HG03469 (cell line): ENCODE data around the gene LOX.
A peak's percentile ranks its signal among the peaks of the same experiment; 100 is the strongest.
"Not testable (repeated sequence)": the region's sequence is repeated elsewhere in the genome, so short reads cannot be mapped to it uniquely, and the experiment has no call there.

Source experiments
- ATAC-seq: cut with Tn5 transposase; IDR thresholded peaks from one replicate; pipeline ENCODE4 v1.9.1; 2021; ENCODE audit warnings: mild to moderate bottlenecking, moderate library complexity, moderate number of reproducible peaks; ENCODE audit not compliant: unreplicated experiment

LOX gene

DNA sequence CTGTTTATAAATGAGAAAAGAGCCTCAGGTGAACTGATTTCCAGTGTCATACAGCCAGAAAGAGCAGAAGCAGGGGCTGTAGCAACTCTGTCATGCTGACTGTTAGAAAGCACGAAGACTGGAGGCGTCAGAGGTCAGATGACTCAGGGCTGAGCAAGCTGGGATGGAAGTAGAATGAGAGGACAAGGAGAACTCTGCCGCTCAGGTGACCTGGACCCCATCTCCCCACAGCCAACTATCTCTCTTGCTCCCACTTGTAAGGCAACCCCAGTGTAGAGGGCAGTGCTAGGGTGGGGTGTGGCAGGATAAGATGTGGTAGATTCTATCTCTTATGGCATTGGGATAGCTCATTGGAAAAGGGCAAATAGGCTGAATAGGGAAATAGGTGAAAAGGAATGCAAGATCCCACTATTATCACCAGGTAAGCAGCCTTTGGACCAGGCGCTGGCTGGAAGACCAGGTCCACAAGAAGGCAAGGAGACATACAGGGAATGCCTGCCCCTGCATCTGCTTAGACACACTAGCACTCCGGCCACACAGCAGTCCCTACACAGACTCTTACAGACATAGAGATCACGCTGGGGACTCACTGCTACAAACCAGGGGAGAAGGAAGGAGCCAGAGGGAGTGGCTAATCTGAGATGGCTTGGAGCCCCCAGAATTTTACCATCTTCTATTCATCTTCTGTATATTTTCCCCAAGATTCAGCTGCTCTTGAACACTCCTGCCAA, 21.2 kb upstream of the LOX start:
- no peak for ATAC-seq

DNA sequence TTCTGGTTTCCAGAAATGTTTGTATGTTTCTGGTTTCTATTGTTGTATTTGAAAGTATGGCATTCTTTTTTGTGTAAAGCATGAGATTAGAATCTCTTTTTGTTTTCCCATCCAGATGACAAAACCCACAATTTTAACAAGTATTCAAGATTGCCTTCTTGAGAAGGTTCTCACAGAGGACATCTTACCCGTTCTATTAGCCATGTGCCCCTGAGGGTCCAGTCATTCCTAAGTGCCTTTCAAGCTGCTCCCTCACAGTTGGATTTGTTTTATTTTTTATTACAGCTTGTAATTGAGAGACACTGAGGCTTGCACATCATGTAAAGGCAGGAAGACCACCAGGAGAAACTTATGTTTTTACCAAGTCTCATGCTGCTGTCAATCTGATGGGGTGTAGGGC, 19.3 kb upstream of the LOX start:
- no peak for ATAC-seq

- ATAC-seq: no peak
Measured at GRCh38 chr5:122095158-122095557, 17.1 kb upstream of the LOX start.

DNA sequence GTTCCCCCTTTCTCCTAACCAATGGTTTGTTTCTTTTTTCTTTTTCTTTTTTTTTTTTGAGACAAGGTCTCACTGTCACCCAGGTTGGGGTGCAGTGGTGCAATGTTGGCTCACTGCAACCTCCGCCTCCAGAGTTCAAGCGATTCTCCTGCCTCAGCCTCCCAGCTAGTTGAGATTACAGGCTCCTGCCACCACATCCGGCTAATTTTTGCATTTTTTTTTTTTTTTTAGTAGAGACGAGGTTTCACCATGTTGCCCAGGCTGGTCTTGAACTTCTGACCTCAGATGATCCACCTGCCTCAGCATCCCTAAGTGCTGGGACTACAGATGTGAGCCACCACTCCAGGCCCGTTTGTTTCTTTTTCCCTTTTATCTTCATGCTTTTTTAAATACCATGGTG, 16.2 kb upstream of the LOX start:
- ATAC-seq: not testable (repeated sequence)

DNA sequence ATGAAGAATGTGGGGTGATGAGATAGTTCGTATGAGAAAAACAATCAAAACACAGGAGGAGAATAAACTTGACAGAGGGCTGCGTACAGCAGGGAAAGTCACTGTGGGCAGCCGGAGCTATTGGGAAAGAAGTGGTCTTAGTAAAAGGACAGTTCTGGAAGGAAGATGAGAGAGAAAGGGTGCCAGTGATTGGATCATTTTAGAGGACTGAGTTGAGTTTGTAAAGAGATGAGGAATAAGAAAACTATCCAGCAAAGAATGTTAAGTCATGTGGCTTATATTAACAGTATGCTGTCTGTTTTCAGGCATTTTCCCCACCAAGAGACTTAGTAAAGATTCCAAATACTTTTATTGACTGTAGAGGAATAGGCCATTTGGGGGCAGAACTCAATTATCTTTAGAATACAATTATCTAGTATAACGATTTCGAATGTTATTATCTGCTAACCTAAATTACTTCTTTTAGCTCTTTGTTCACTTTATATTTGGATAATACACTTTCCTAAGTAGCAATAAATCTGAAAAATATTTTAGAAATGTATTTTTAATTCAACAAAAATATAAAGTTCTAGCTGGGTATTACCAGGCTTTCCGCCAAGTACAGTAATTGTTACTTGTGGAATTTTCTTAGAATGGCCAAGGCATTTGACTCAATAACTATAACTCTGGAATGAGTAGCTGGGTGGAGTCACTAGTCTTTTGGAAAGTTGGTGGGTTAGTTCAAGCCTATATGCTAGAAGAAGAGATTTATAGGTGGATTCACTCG, 15.5 kb upstream of the LOX start:
- ATAC-seq: no peak

DNA sequence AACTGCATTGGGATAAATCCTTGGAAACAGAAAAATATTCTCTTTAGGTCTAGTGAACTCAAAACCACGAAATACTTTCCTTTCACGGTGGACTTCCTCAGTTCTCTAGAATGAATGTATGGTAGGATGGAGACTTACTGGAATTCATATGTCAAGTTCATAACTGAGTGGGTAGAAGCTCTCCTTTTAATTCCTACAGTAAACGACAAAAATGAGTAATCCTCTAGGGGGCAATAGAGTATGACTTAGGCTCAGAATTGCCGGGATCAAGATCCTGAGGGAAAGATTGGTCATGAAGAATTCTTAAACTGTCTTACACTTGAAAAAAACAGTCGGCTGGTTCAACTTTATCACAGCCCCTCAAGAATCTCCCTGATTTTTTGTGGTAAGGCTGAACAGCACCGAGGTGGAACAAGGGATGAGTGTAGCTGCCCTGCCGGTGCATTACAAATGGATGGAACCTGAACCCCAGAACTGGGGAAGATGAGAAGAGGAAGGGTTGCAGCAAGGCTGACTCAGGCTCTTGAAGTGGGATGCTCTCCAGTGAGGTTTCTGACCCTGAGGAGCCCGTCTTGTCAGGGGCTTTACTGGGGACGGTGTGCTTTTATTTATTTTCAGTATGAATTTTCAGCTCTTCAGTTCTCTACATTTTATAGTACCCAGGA, 14.0 kb upstream of the LOX start:
- no peak for ATAC-seq

DNA sequence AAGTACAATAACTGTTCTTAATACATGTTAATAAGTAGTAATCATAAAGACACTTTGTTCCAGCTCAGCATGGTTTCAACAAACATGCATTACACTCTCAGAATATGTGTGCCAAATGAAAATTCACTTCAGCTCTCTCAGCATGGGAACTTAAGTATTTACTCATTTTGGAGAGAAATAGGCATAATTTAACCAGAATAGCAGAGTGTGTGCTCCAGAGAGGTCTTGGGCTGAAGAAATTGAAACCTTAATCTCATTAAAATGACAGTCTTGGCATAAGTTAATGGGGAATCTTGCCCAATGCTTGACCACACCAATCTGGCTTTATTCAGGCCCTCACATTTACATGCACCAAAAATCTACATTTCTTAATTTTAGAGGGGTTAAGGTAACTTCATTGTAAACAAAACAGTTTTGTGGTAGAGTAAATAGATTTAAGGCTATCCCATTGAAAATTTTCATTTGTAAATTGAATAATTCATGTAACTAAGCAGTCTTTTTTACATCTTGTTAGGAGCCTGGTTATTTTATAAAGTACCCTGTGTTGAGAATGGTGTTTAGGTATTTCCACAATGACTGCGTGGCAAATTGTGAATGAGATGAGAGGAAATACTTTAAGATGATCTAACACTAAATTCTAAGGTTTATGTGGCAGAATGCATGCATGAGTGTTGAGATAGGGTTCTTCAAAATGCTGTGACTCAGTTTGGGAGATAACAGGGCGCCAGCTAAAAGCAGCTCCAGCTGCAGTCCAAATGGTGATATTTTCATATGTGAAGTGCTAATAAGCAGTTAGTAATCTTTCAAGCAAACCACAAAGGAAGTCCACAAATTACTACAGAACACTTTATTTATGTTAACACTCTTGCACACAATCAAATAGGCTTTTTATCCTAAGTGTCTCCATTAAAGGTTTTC, 11.3 kb upstream of the LOX start:
- ATAC-seq: no peak

GRCh38 chr5:122085041-122085440, 7.0 kb upstream of the LOX start:
- no peak for ATAC-seq

GRCh38 chr5:122083535-122083934, 5.5 kb upstream of the LOX start:
- ATAC-seq: no peak

- no peak for ATAC-seq
Measured at GRCh38 chr5:122081541-122081940, 3.5 kb upstream of the LOX start.

DNA sequence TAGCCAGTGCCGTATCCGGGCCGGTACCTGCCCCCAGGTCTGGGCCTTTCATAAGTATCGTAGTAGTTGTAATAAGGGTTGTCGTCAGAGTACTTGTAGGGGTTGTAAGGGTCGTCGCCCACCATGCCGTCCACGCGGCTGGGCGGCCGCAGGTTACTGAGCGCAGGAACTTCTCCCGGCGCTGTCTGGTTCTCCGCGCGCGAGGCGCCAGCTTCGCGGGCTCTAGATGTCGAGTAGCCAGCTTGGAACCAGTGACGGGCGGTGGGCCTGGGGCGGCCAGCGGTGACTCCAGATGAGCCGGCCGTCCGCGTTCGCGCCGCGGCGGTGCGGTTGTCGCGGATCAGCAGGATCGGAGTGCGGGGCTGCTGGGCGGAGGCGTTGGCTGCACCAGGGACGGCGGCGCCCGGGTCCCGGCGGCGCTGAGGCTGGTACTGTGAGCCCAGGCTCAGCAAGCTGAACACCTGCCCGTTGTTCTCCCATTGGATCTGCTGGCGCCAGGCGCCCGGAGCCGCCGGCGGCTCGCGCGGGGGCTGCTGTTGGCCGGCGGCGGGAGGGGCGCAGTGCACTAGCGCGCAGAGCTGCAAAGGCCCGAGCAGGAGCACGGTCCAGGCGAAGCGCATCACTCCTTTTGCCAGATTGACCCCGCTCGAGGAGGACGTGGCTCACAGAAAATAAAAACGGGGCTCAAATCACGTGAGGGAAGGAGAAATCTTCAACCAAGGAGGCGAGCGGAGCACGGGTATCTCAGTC, 518 bp downstream of the LOX start:
- ATAC-seq: no peak

- peak; percentile 50 for ATAC-seq
Measured at GRCh38 chr5:122076669-122077365, 1.2 kb downstream of the LOX start.

- ATAC-seq: no peak
Measured at GRCh38 chr5:122076050-122076461, 2.0 kb downstream of the LOX start.

GRCh38 chr5:122073864-122074263, 4.2 kb downstream of the LOX start:
- no peak for ATAC-seq

DNA sequence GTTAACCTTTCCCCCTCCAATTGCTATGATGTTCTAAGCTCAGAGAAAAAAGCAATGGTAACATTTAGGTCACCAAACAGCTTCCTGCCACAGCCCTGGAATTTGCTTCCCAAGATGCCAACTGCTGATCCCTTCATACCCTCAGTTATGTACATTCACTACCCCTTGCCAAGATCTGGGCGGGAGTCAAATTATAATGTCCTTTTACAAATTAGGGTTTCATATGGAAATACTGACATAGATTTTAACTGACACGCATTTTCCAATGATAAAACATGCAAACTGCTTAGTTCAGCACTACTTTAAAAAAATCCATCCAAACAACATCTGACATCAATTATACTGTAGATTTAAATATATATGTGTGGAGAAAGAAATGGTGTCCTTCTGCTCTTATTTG, 5.0 kb downstream of the LOX start:
- ATAC-seq: no peak

GRCh38 chr5:122067390-122067789, 10.7 kb downstream of the LOX start:
- ATAC-seq: no peak

DNA sequence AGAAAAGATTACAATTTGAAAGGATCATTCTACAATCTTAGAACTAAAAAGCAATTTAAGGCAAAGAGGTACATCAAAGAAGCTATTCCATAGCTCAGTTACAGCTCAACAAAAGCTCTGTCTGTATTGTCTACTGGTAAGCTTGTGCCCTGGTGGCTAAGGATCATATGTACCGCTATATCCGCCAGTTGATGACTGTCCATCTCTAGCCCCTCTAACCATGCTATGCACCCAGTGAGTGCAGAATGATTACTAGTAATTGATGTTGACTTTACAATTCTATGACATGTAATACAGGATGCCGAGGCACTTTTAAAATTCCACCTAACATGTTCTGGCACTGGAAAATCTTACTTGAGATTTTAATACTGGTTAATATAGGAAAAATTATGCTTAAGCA, 13.1 kb downstream of the LOX start:
- ATAC-seq: no peak

GRCh38 chr5:122063836-122064235, 14.2 kb downstream of the LOX start:
- no peak for ATAC-seq

- ATAC-seq: no peak
Measured at GRCh38 chr5:122062205-122062604, 15.9 kb downstream of the LOX start.

GRCh38 chr5:122056913-122057312, 21.1 kb downstream of the LOX start:
- ATAC-seq: no peak
